ENCODE data around the gene WDR43. TPM values are rescaled to one million over a fixed set of nuclear protein-coding genes. Genes with fewer than 3 reads are reported as not detected.
"Not testable (repeated sequence)": the region's sequence is repeated elsewhere in the genome, so short reads cannot be mapped to it uniquely, and the experiment has no call there.

The WDR43 gene
- polyA plus RNA-seq, 1 experiment = 32.8 TPM

DNA sequence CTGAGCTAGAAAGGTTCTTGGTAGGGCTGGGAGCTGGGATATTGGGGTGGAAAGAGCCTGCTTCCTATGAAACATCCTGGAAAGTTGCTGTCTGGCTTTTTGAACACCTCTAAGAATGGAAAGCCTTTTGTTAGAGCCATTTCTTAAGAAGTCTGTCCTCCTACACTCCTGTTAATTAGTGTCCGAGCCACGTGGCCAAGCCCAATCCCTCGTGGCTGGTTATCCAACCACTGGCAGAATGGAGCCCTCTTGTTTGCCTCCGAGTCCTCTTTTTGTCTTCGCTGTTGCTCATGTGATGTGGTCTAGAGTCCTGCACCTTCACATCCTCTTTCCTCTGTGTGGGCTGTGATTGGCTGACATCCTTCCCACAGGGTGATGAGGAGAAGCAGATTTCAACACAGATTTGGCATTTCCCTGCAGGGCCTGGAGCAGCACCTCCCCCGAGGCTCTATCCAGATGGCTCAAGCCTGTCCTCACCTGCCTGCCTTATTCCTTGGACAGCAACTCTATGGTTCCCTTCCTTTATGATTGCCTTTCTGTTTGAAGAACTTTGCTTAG is 78.4 kb downstream of the WDR43 start:
- ChIA-PET POLR2A (no interaction called here), CTCF (no interaction called here)
- Histone ChIP-seq H3K36me3 (ENCODE audit: control insufficient read depth, insufficient read depth, low read length) (no peaks in the 10 kb centered on the region), H3K27me3 (ENCODE audit: control insufficient read depth, insufficient read depth, low read length) (peaks cover 2% of the 10 kb centered on the region; the same call in 1 of the 2 replicates), H3K4me3 (ENCODE audit: low read depth, low read length) (no peak overlapping the region)
- no peak for DNase-seq (ENCODE audit: low read depth)
- TF ChIP-seq, protein P1, sequence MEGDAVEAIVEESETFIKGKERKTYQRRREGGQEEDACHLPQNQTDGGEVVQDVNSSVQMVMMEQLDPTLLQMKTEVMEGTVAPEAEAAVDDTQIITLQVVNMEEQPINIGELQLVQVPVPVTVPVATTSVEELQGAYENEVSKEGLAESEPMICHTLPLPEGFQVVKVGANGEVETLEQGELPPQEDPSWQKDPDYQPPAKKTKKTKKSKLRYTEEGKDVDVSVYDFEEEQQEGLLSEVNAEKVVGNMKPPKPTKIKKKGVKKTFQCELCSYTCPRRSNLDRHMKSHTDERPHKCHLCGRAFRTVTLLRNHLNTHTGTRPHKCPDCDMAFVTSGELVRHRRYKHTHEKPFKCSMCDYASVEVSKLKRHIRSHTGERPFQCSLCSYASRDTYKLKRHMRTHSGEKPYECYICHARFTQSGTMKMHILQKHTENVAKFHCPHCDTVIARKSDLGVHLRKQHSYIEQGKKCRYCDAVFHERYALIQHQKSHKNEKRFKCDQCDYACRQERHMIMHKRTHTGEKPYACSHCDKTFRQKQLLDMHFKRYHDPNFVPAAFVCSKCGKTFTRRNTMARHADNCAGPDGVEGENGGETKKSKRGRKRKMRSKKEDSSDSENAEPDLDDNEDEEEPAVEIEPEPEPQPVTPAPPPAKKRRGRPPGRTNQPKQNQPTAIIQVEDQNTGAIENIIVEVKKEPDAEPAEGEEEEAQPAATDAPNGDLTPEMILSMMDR (IDR thresholded peaks at IDR 0.05; ENCODE audit: insufficient read depth, low read depth, low read length) = no peak

DNA sequence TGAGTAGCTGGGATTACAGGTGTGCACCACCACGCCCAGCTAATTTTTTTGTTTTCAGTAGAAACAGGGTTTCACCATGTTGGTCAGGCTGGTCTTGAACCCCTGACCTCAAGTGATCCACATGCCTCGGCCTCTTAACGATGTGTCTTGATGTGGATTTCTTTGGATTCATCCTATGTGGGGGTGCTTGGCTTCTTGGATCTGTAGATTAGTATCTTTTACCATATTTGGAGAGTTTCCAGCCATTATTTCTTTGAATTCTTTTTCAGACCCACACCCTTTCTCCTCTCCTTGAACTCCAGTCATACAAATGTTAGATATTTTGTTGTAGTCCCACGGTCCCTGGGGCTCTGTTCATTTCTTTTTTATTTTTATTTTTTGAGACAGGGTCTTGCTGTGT is 79.8 kb downstream of the WDR43 start:
- TF ChIP-seq, protein P1 (IDR thresholded peaks at IDR 0.05; ENCODE audit: insufficient read depth, low read depth, low read length) = no peak
- ChIA-PET POLR2A (no interaction called here), CTCF (no interaction called here)
- Histone ChIP-seq H3K36me3 (ENCODE audit: control insufficient read depth, insufficient read depth, low read length) (no peaks in the 10 kb centered on the region), H3K4me3 (ENCODE audit: low read depth, low read length) (no peak overlapping the region), H3K27me3 (ENCODE audit: control insufficient read depth, insufficient read depth, low read length) (peaks cover 2% of the 10 kb centered on the region; the same call in 1 of the 2 replicates)
- DNase-seq (ENCODE audit: low read depth) = no peak

DNA sequence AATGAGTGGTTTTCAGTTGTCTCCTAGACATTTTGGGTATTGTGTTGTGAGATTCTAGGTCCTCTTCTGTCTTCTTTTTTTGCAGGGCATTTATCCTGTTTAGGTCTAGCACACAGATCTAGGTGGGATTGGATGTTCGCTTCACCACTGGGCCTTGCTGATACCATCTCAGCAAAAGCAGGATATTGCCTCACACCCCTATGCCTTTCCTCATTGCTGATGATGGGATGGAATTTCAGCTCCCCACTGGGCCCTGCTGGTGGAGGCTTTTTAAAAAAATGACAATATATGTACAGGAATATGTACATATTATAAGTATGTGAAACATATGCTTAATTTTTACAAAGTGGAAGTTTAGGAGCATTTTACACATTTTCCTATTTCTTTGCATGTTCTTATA is 81.2 kb downstream of the WDR43 start:
- ChIA-PET CTCF (no interaction called here), POLR2A (no interaction called here)
- TF ChIP-seq, protein P1 (IDR thresholded peaks at IDR 0.05; ENCODE audit: insufficient read depth, low read depth, low read length) = no peak
- Histone ChIP-seq H3K4me3 (ENCODE audit: low read depth, low read length) (no peak overlapping the region), H3K36me3 (ENCODE audit: control insufficient read depth, insufficient read depth, low read length) (no peaks in the 10 kb centered on the region), H3K27me3 (ENCODE audit: control insufficient read depth, insufficient read depth, low read length) (peaks cover 2% of the 10 kb centered on the region; the same call in 1 of the 2 replicates)
- DNase-seq (ENCODE audit: low read depth) = no peak

- TF ChIP-seq, protein P1 (IDR thresholded peaks at IDR 0.05; ENCODE audit: insufficient read depth, low read depth, low read length) = no peak
- Histone ChIP-seq H3K4me3 (ENCODE audit: low read depth, low read length) (no peak overlapping the region), H3K27me3 (ENCODE audit: control insufficient read depth, insufficient read depth, low read length) (peaks cover 2% of the 10 kb centered on the region; the same call in 1 of the 2 replicates), H3K36me3 (ENCODE audit: control insufficient read depth, insufficient read depth, low read length) (no peaks in the 10 kb centered on the region)
- POLR2A ChIA-PET = no interaction called here
- CTCF ChIA-PET = interaction anchor here (1.5 kb wide), 1 partner anchor 15 kb away, joined by 5 read pairs; no protein-coding TSS in a partner anchor
- no peak for DNase-seq (ENCODE audit: low read depth)
These were observed 82.1 kb downstream of the WDR43 start for GRCh38 chr2:28976584-28976983.

GRCh38 chr2:28977176-28977875 is 82.9 kb downstream of the WDR43 start:
- ChIA-PET CTCF (interaction anchor here (0.8 to 1.5 kb wide), 2 partner anchors 14 to 38 kb away, joined by 4 to 5 read pairs; no protein-coding TSS in a partner anchor), POLR2A (no interaction called here)

GRCh38 chr2:28978001-28978400 is 83.5 kb downstream of the WDR43 start:
- POLR2A ChIA-PET; H3K27me3 ChIP-seq (ENCODE audit: control insufficient read depth, insufficient read depth, low read length): not testable (repeated sequence)
- CTCF ChIA-PET = interaction anchor here (0.8 kb wide), 1 partner anchor 37 kb away, joined by 4 read pairs; no protein-coding TSS in a partner anchor

More at GRCh38 chr2:28977176-28977875, 82.9 kb downstream of the WDR43 start:
- TF ChIP-seq, protein P1 (IDR thresholded peaks at IDR 0.05; ENCODE audit: insufficient read depth, low read depth, low read length) = no peak
- peaks cover 2% of the 10 kb centered on the region; the same call in 1 of the 2 replicates for H3K27me3 ChIP-seq (ENCODE audit: control insufficient read depth, insufficient read depth, low read length)
- no peaks in the 10 kb centered on the region for H3K36me3 ChIP-seq (ENCODE audit: control insufficient read depth, insufficient read depth, low read length)
- DNase-seq (ENCODE audit: low read depth) = no peak
- no peak overlapping the region for H3K4me3 ChIP-seq (ENCODE audit: low read depth, low read length)

More at GRCh38 chr2:28978001-28978400, 83.5 kb downstream of the WDR43 start:
- H3K36me3 ChIP-seq (ENCODE audit: control insufficient read depth, insufficient read depth, low read length); H3K4me3 ChIP-seq (ENCODE audit: low read depth, low read length); DNase-seq (ENCODE audit: low read depth): not testable (repeated sequence)

All from BJ (cell line).